ENCODE results near the gene LSM7.

DNA sequence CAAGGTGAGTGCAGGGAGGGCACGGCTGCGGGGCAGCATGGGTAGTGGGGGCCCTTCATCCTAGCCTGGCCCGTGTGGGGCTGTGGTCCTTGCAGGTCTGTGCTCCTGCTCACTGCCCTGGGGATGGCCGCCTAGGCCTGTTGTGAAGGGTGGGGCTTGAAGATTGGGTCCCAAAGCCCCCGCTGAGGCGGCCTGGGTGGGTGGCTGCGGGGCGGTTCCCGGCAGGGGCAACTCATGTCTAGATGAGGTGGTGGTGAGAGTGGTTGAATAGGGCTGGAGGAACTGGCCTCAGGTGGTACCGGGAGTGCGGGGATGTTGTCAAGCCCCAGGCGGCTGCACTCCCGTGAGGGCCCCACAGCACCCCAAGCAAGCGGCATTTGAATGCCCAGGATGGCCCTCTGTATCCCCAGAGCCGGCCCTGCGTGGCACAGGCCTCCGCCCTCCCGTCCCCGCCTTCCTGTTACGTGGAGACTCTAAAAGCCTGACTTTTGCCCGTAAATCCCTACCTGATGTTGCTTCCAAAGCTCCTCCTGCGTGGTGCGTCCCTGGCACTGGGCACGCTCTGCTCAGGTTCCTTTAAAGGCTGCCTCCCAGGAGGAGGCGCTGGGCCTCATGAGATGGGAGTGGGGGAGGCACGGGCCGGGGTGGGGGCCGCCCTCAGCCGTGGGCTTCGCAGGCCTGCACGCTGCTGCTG lies 15.1 kb upstream of the LSM7 start:
- TF ChIP-seq, protein P1, sequence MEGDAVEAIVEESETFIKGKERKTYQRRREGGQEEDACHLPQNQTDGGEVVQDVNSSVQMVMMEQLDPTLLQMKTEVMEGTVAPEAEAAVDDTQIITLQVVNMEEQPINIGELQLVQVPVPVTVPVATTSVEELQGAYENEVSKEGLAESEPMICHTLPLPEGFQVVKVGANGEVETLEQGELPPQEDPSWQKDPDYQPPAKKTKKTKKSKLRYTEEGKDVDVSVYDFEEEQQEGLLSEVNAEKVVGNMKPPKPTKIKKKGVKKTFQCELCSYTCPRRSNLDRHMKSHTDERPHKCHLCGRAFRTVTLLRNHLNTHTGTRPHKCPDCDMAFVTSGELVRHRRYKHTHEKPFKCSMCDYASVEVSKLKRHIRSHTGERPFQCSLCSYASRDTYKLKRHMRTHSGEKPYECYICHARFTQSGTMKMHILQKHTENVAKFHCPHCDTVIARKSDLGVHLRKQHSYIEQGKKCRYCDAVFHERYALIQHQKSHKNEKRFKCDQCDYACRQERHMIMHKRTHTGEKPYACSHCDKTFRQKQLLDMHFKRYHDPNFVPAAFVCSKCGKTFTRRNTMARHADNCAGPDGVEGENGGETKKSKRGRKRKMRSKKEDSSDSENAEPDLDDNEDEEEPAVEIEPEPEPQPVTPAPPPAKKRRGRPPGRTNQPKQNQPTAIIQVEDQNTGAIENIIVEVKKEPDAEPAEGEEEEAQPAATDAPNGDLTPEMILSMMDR (IDR thresholded peaks at IDR 0.05): no peak
- TF ChIP-seq POLR2AphosphoS5 (IDR thresholded peaks at IDR 0.05): no peak

All from esophagus muscularis mucosa (tissue), 3 donors.